ENCODE data around the gene SLCO2A1. TPM values are rescaled to one million over a fixed set of nuclear protein-coding genes. Genes with fewer than 3 reads are reported as not detected.

Gene SLCO2A1
- total and polyA plus RNA-seq, 2 experiments from 2014 or later, result 0.31 to 1.0 TPM

- H3K4me3 ChIP-seq, result no peak overlapping the region
- no peak overlapping the region for H2AFZ ChIP-seq
- DNase-seq (ENCODE audit: low spot score), result no peak
- TF ChIP-seq NANOG (IDR thresholded peaks at IDR 0.05; ENCODE audit: borderline replicate concordance) (no peak), REST (IDR thresholded peaks at IDR 0.05; ENCODE audit: unreplicated experiment) (no peak), STAT1 (IDR thresholded peaks at IDR 0.05; ENCODE audit: unreplicated experiment) (no peak), EZH2 (IDR thresholded peaks at IDR 0.05; ENCODE audit: low read depth, unreplicated experiment) (no peak), ETS1 (IDR thresholded peaks at IDR 0.05) (no peak), CTCF (conservative IDR thresholded peaks at IDR 0.05; ENCODE audit: low read depth in 2 of 2) (no peak), ZNF331 (CRISPR knock-in tag; IDR thresholded peaks at IDR 0.05; ENCODE audit: low read depth) (no peak), ZNF462 (CRISPR knock-in tag; IDR thresholded peaks at IDR 0.05) (no peak), ZNF114 (CRISPR knock-in tag; IDR thresholded peaks at IDR 0.05) (no peak), CREB1 (CRISPR knock-in tag; IDR thresholded peaks at IDR 0.05; ENCODE audit: low read depth) (no peak), EZH2phosphoT487 (IDR thresholded peaks at IDR 0.05; ENCODE audit: unreplicated experiment) (no peak), POLR2AphosphoS5 (IDR thresholded peaks at IDR 0.05; ENCODE audit: low read depth) (no peak)
- Mint-ChIP-seq H3K36me3 (ENCODE audit: low read depth) (no peaks in the 10 kb centered on the region; the same call in 2 of the 3 replicates), H3K27me3 (ENCODE audit: insufficient read depth, low read depth, poor library complexity) (peaks cover 6% of the 10 kb centered on the region), H3K9me3 (no peaks in the 10 kb centered on the region; the same call in 2 of the 3 replicates), H3K4me3 (no peak overlapping the region), H3K4me1 (peaks cover 11% of the 10 kb centered on the region), H3K27ac (no peak overlapping the region)
- no peaks in the 10 kb centered on the region for H3K79me2 ChIP-seq (replicated peaks; ENCODE audit: insufficient read depth)
- H3K4me2 ChIP-seq, result no peak overlapping the region
- no peaks in the 10 kb centered on the region; the same call in 1 of the 2 replicates for H3K4me1 ChIP-seq (ENCODE audit: insufficient read depth)
- no peak for ATAC-seq
- no peak overlapping the region for H3K27ac ChIP-seq (ENCODE audit: low read depth)
- H4K20me1 ChIP-seq (replicated peaks; ENCODE audit: insufficient read depth), result no peaks in the 10 kb centered on the region
- no peaks in the 10 kb centered on the region for H3F3A ChIP-seq (replicated peaks; ENCODE audit: low read depth)
- H3K27me3 ChIP-seq (ENCODE audit: insufficient read depth), result no peaks in the 10 kb centered on the region
- no peaks in the 10 kb centered on the region for H3K36me3 ChIP-seq (ENCODE audit: insufficient read depth)
- H3K9me2 ChIP-seq (ENCODE audit: insufficient read depth), result no peaks in the 10 kb centered on the region
Observed at GRCh38 chr3:134060561-134061385, 31.0 kb upstream of the SLCO2A1 start.

All from GM23338 (cell line).